GM13977 (cell line): ENCODE results near the gene ITLN1.
"Not testable (repeated sequence)": the region's sequence is repeated elsewhere in the genome, so short reads cannot be mapped to it uniquely, and the experiment has no call there.

Experiments used
- DNase-seq: peaks from one replicate; pipeline ENCODE4 v3.0.0; 2012; ENCODE audit warnings: low spot score
- CTCF ChIP-seq: IDR thresholded peaks from 2 replicates; pipeline ENCODE4 v1.5.1; 2012; ENCODE audit warnings: mild to moderate bottlenecking, control low read depth; ENCODE audit not compliant: insufficient read depth; ENCODE audit errors: extremely low read depth, missing control alignments
- in situ Hi-C: fragments of 300-500 bp; cut with MboI; formaldehyde crosslinking; loops from one replicate; pipeline ENCODE4 v1.12.0; 2022; ENCODE audit warnings: low sequenced_read_pairs, low pct_unique_long_range_greater_than_20kb, mixed read lengths, inconsistent platforms; ENCODE audit not compliant: unreplicated experiment

Gene ITLN1

GRCh38 chr1:160885042-160885441 is at the start of gene ITLN1:
Gene ITLN1 (minus strand): TSS chr1:160885180. CDS start chr1:160884877, 303 bp downstream.
- in situ Hi-C loops = no loop called here
- no peak for TF ChIP-seq CTCF
- DNase-seq = no peak

GRCh38 chr1:160933305-160933704 is 48.3 kb upstream of the ITLN1 start:
- in situ Hi-C loops = not testable (repeated sequence)

GRCh38 chr1:160925652-160926244 is 40.8 kb upstream of the ITLN1 start:
- in situ Hi-C loops = no loop called here
- no peak for DNase-seq
- no peak for TF ChIP-seq CTCF

More at GRCh38 chr1:160933305-160933704, 48.3 kb upstream of the ITLN1 start:
- DNase-seq = not testable (repeated sequence)

GRCh38 chr1:160924791-160925651 is 40.0 kb upstream of the ITLN1 start:
- in situ Hi-C loops = no loop called here
- TF ChIP-seq CTCF = no peak
- DNase-seq = no peak

GRCh38 chr1:160916666-160917065 is 31.7 kb upstream of the ITLN1 start:
- no peak for DNase-seq
- in situ Hi-C loops = no loop called here
- TF ChIP-seq CTCF = no peak

- DNase-seq, in situ Hi-C loops: not testable (repeated sequence)
Measured at GRCh38 chr1:160913229-160913628, 28.2 kb upstream of the ITLN1 start.

GRCh38 chr1:160911925-160912324 is 26.9 kb upstream of the ITLN1 start:
- in situ Hi-C loops = no loop called here
- no peak for TF ChIP-seq CTCF
- no peak for DNase-seq
